ENCODE results near the gene ALS2.

ALS2 gene

DNA sequence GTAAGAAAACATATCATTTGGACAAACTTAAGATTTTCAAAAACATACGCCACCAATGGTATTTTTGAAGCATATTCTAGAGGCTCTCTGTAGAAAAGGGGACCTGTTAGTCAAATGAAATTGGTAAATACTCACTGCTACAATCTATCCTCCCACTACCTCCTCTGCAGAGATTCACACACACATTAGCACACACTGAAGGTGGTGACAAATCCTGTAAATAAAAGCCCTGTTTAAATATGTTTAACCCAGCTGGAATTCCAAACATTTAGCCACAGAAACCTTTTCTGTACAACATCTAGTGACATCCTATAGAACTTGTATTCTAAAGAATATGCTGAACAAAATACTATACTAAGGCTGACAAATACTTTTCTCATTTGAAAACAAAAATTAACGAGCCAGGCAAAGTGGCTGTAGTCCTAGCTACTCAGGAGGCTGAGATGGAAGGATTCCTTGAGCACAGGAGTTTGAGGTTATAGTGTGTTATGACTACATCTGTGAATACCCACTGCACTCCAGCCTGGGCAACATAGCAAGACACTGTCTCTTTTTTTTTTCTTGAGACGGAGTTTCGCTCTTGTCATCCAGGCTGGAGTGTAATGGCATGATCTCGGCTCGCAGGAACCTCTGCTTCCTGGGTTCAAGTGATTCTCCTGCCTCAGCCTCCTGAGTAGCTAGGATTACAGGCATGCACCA is 25.9 kb downstream of the ALS2 start:
- DNase-seq (ENCODE audit: low read depth): no peak

DNA sequence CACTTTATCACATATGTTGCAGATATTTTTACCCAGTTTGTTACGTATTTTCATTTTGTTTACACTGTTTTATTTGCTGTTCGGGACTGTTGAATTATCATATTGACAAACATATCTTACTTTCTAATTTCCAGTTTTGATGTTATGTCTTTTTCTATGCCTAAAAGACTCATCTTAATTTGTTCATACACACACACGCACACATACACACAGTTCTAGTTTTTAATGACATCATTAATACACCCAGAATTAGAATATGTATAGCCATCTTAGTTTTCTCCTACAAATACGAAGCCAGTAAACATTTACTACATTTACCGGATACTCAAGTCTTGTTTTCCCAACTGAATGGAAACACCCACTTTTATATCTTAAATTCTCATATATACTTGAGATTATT is 29.2 kb downstream of the ALS2 start:
- no peak for DNase-seq (ENCODE audit: low read depth)

DNA sequence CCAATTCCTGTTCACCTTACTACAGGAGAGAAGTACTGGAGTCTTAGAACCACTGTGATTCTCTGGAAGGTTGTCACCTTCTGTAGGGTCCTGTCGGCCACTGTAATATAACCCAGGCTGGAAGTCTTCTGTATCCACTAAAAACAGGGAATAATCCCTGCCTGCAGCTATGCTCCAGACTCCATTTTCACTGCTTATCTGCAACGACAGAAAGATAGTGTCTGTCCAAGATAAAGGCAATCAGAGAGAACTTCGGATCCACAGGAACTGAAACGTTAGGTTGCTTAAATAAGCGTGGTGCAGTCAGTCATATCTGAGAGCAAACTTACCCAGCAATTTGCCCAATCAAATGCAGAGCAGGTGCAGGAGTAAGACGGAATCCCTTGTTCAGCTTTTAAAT is 34.2 kb downstream of the ALS2 start:
- no peak for DNase-seq (ENCODE audit: low read depth)

DNA sequence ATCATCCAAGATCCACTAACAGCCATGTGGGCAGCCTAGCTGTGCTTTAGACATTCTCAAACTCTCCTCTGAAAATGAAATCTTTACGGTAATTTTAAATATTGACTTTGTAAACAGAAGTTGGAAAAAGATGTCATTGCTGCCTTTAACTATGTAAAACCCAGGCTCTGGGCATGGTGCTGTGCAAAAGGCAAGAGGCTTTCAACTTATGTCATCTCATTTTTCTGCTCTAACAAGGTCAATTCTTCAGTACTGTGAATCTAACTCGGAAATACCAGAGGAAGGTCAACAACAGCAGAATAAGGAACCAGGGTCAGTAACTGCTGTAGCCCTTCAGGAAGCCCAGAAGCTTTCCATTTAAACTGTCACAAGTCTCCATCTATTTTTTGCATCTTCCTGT is 45.2 kb downstream of the ALS2 start:
- no peak for DNase-seq (ENCODE audit: low read depth)

DNA sequence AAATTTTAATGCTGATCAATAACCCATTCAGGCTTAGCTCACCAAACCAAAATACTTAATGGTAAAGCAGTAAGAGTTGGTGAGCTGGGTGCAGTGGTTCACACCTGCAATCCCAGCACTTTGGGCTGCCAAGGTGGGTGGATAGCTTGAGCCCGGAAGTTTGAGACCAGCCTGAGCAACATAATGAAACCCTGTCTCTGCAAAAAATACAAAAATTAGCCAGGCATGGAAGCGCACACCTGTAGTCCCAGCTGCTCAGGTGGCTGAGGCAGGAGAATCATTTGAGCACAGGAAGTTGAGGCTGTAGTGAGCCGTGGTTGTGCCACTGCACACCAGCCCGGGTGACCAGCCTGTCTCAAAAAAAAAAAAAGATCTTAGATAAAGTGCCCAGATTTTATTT is 46.6 kb downstream of the ALS2 start:
- no peak for DNase-seq (ENCODE audit: low read depth)

DNA sequence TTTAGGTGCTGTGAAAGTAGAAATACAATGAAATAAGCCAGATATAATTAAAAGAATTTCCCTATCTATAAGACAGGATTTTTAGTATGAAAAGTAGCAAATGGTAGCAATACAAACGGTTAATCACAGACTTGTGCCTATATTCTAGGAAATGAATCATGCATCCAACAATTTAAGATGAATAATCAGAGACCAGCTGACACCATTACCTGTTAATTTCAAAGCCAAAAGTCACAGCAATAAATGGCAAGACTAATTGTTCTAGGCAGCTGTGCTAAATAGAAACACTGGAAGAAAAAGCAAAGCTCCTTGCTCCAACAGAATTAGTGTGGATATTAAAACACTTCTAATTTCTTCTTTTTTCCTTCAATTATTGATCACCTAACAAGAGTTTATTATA is 47.2 kb downstream of the ALS2 start:
- DNase-seq (ENCODE audit: low read depth): no peak

DNA sequence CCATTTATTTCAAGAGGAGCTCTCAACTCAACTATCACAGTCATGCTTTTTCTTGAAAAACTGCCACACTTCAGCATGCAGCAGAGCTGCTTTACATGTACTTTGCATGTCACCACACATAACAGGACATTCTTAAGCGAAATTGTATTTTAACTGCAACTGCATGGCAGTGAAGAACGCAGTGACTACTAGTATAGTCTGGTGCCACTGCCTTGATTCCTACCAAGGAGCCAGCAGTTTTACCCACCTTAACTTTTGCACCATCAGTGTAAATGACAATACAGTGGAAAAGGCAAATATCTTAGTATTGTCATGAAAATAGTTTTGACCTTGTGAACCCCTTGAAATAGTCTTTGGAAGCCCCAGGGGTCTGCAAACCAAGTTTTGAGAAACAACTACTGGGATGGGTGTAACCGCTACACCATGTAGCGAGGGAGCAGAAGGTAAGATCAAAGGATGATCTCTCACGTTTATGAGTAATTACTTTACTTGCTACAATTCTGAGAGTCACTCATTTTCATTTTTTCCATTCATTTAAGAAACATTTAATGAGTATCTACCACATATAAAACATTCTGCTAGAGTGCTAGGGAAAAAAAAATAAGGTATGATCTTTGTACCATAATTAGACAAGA is 50.0 kb downstream of the ALS2 start:
- no peak for DNase-seq (ENCODE audit: low read depth)

DNA sequence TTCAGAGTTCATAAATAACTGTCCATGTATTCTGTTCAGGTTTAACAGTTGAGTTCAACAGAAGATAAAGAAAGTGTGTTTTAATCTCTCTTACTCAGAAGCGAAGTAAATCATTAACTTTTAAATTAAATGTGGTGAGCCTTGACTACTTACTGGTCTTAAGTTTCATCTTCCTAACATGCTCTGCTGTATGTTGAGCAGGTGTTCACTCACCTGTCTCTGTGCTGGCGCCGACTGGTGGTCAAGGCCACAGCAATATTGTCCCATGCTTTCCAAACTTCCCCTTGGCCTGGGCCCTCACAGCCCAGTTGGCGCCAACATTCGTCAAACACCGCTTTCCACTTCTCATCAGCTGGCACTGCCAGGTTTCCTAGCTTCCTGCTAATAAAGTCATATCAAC is 65.3 kb downstream of the ALS2 start:
- DNase-seq (ENCODE audit: low read depth): no peak

DNA sequence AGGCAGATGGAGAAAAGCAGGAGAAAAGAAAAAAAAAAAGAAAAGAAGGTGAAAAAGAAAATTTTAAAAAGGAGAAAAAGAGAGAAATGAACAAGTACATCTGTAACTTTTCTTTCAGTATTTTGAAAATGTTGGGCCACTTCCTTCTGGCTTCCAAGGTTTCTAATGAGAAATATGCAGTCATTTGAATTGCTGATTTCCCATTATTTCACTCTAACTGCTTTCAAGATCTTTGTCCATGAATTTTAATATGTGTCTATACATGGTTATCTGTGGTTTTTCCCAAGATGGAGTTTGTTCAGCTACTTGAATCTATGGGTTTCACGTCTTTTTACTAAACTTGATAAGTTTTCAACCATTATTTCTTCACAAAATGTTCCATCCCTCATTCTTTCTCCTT is 68.0 kb downstream of the ALS2 start:
- DNase-seq (ENCODE audit: low read depth): no peak

DNA sequence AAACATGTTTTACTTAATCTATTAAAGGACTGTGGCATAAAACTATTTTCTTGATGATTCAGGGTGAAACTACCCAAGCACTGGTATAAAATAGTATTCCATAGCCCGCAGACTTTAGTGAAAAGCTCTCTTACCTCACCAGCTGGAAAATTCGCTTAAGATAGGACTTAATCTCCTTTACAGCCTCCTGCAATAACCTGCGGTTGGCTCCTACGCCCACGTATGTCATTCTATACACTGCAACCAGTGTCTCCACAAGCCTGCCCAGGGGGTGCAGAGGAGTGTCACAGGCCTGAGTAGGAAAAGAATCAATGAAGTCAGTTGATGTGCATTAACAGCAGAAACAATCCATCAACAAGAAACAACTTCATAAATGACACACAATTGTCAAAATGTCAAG is 71.0 kb downstream of the ALS2 start:
- DNase-seq (ENCODE audit: low read depth): no peak

DNA sequence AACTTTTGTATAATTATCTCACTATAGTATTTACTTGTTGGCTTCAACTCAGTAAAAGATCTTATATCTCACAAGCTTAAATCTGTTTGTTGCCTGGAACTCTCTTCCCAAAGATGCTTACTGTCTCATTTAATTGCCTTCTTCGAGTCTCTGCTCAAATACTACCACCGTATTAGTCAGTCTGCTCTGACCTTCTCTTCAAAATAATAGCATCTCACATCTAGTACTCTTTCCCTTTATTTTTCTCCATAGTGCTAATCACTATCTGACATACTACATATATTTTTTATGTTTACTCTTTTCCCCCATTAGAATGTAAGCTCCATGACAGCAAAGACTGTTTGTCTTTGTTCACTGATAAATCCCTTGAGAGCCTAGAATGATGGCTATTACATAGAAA is 71.7 kb downstream of the ALS2 start:
- DNase-seq (ENCODE audit: low read depth): no peak

DNA sequence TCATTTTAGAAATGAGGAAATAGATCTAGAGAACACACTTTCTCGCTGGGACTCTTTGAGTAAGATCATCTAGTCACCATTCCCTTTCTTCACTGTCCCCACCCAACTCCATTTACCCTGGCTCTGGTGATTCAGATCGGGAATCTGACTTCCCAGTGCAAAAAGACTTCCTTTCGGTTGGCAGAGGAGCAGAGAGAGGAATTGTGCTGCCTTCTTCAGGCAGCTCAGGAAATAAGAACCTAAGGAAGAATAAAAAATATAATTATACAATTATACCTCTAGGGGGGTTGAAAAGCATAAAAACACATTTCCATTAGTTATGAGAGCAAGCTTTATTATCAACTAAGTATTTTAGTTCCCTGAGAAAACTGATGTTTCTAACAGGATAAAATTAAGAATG is 73.0 kb downstream of the ALS2 start:
- DNase-seq (ENCODE audit: low read depth): no peak

DNA sequence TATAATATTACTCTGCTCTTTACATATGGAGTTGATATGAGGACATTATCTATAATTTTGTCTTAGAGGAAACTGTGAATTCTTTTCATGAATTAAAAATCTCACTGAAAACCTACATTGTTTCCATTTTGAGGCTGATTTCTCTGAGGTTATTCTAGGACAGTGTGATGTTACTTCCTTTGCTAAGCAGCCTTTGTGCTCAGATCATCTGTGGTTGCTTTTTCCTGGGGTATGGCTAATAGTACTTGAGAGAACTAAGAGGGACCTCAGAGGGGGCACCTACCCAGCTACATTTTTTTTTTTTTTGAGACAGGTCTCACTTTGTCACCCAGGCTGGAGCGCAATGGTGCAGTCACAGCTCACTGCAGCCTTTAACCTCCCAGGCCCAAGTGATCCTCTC is 73.6 kb downstream of the ALS2 start:
- DNase-seq (ENCODE audit: low read depth): no peak

DNA sequence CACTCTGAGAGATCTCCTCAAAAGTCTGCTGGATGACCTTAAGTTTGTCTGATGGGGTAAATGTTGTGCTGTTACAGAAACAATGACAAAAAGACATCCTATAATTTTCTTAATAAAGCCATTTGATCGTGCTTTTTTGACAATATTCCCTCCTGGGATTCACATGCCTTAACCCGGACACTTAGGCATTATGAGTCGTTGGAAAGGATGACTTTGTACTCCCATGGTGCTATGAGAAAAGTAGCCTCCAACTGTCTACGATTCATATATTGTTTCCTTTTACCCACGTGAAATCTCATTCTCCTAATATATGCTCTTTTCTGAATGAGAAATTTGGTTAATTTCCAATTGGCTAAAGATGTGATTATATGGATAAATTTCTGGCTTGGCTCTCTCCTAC is 76.2 kb downstream of the ALS2 start:
- no peak for DNase-seq (ENCODE audit: low read depth)

DNA sequence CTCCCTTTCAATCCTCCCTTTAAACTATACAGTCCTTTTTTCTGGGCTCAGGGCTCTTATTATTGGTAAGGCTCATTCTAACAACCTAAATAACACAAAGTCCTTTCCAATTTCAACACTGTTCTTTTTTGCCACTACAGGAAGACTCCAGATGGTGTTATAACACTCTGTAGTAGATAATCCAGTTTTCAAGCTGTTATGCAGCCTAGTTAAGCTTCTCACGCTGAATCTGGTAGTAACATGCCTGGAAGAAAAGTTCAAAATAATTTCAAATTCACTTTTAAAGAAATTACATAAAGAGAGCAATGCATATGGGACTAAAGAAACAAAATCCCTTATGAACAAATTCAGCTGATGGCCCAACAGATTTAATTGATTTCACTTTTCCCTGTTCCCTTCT is 79.1 kb downstream of the ALS2 start:
- no peak for DNase-seq (ENCODE audit: low read depth)

DNA sequence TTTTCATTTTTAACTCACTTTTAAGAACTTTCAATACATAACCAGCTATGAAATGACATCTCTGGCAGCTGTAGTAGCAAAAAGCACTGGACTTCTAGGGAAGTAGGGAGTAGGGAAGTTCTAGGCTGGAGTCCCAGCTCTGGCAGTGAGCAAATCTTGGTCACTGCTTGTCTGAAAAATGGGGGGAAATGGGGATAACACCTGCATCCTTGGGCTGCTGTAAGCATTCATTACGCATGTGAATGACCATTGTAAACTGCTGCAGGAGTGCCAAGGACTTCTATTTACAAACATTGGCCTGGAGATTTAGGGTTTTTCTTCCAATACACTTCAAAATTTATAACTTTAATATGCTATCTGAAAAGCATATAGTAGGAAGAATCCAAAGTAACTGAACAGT is 81.3 kb downstream of the ALS2 start:
- DNase-seq (ENCODE audit: low read depth): no peak

DNA sequence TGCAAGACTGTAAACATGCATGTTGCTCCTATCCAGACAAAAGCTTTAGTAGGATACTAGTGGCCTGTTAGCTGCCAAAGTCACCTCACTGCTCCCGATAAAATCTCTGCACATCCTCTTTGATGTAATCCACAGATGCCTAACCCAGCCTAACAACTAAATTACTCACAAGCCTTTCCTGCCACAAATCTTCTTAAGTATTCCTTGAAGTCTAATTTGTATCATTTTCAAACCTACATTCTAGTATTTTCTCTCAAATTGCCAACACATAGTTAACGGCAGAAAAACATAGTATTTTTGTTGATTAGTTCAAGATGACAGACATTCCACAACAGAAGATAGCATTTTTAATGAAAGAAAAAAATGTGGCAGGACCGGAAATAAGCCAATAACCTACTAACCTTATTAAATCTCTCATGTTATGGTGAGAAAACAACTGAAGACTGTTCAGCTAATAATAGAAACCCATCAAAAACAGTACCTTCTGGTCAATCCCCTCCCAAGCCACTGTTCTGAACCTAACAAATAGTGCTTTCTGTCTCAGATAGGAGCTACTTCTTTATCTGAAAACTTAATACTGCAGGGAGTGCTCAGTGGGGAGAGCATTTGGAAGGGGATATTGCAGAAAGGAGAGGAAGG is 82.0 kb downstream of the ALS2 start, which contains the start of gene MPP4:
MPP4 (minus strand) TSS at position 57 of the 639 bp plus-strand sequence. CDS start 4,690 bp downstream, outside the sequence.
- DNase-seq (ENCODE audit: low read depth): no peak

DNA sequence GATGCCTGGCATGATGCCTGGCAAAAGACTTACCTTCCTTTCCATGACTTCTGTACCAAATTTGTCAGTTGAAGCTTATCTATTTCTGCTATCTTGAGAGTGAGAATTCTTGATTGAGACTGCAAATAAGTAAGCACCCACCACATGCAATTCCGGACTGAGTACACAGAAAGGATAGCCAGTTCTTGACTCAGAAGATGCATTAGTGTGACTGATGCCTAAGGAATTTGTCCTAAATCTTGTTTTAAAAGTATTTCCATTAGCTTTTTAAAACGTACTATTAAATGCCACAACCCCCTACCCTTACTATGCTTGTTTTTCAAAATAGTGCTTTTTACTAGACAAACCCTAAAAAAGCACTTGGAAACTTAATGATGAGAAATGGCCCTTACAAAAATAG is 82.8 kb downstream of the ALS2 start:
- no peak for DNase-seq (ENCODE audit: low read depth)

DNA sequence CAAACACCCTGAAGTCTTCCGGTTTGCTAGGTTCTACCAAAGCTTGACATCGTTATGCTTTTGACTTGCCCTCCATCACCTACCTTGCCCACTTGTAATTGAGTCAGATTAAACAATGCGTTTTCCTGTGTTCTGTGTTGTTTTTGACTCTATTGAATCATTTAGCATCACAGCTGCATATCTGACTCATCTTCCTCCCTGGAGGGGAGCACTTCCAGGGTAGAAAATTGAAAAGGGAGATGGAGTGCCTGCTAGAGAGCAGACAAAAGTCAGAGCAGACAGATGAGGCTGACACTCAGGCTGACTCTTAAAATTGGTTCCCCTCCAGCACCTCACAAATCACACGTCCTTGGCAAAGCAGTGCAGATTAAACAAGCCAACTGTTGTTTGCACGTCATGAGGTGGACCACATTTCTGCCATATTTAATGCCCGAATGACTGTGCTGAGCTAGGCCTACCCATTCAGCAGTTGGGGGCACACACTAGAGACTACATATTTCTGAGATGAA is 84.5 kb downstream of the ALS2 start:
- DNase-seq (ENCODE audit: low read depth): no peak

DNA sequence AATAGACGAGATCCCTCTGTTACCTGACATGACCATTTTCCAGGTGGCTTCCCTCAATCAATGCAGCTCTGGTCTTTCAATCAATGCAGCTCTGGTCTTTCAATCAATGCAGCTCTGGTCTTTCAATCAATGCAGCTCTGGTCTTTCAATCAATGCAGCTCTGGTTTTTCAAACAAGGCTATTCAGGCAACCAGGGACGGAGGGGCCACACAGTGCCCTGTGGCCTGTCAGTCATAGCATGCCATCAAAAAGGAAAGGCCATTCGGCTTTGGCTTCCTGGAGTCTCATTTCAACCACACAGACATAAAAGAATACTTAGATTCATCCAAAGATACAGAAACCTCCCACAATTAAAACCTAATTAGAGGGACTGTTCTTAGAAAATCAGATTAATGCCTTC is 95.6 kb downstream of the ALS2 start:
- DNase-seq (ENCODE audit: low read depth): no peak

DNA sequence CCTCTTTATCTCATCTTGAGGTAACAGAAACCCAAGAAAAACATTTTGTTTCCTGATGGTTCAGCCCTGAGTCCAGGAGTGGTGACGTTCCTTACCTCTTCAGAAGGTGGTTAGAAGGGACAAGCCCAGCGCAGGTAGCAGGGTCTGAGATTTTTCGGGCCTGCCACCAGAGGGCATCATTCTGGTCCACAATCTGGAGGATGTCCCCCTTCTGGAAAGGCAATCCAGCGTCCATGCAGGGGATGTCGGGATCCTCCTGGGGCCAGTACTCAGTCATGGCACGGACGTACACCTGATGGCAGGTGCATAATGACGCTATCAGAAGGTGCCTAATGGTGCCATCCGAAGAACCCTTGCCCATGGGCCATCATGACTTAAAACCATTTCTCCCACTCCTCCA is 100.0 kb downstream of the ALS2 start:
- no peak for DNase-seq (ENCODE audit: low read depth)

DNA sequence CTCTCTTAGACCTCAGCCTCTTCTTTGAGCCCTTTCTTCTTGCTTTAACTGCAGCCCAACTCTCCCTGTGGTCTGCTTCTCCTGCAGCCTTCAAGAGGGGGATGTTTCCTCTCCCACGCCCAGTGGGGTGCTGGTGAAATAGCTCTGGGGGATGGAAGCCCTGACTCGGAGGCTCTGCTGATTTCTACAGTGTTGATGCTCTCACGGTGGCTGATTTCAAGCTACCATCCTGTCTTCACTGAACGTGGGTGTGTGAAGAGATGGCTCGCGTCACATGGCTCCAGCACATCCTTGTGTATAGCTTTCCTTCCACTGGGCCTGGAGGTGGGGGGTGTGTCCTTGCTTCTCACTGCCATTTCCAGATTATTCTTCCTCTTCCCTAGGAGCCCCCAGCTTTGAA is 102.3 kb downstream of the ALS2 start:
- no peak for DNase-seq (ENCODE audit: low read depth)

DNA sequence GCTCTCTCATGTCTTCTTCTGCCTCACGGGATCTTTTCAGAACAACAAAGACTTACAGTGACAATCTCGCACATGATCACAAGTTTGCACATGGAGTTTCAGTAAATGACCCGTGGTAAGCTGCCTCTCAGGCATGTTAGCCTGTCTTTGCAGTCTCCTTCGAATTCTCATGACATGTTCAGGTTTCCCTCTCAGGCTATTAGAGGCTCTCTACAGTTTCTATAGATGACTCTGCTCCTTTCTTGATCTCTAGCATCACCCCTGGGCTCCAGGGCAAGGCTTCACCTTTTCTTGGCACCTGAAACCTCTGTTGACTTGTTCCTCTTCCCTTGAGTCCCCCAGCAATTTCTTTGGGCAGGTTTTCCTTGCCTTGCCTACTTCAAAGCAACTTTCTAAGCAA is 105.3 kb downstream of the ALS2 start:
- DNase-seq (ENCODE audit: low read depth): no peak
